HCT116 (cell line): ENCODE data around the gene CHRNA7. TPM values are rescaled to one million over a fixed set of nuclear protein-coding genes. Genes with fewer than 3 reads are reported as not detected.

Experiments used
- ATAC-seq: fragments of 200-7000 bp; cut with Tn5 transposase; 2 replicates; pipeline ENCODE4 v1.9.1; 2020; ENCODE audit warnings: mild to moderate bottlenecking, moderate library complexity
- BruUV-seq: library from RNA; stranded (reverse); fragments of 400-500 nt; replicated peaks from 2 replicates; lab custom pipeline; 2021; lab: Mats Ljungman, UMichigan
- CTCF ChIA-PET: fragments of 300-600 bp; sonication (Branson Sonifier 250); formaldehyde crosslinking; loops from one replicate; lab custom pipeline; 2021; ENCODE audit warnings: antibody characterized with exemption; lab: Charles Lee
- POLR2A ChIA-PET: fragments of 300-600, 350-600 bp; sonication (Branson Sonifier 250); formaldehyde crosslinking; loops from one replicate; lab custom pipeline; 2021; ENCODE audit warnings: antibody characterized with exemption; lab: Charles Lee
- RAD21 ChIA-PET, 2 experiments: fragments of 300-600 bp; sonication (Branson Sonifier 250); formaldehyde crosslinking; loops; one replicate each; lab custom pipeline; 2023; ENCODE audit warnings: low total read pairs in 2 of 2; ENCODE audit not compliant: uncharacterized antibody in 2 of 2, unreplicated experiment in 2 of 2, low non-redundant PET in 1 of 2; lab: Charles Lee
- DNase-seq: peaks from one replicate; pipeline ENCODE4 v3.0.0-alpha.2; 2010; ENCODE audit warnings: low read depth, low spot score
- H2AFZ ChIP-seq: fragments of 200-600 bp; shearing (Covaris generic), sonication (generic); 2 replicates; pipeline ENCODE4 v1.6.1; 2017; ENCODE audit warnings: low read depth, mixed run types, mixed read lengths, antibody characterized with exemption, low read length; ENCODE audit not compliant: poor library complexity, severe bottlenecking
- H3K27ac ChIP-seq: 2 replicates; pipeline ENCODE4 v1.5.1; 2012; ENCODE audit warnings: low read depth, low read length
- H3K27me3 ChIP-seq: fragments of 200-600 bp; sonication (generic); 2 replicates; pipeline ENCODE4 v1.6.1; 2016; ENCODE audit warnings: mixed run types, low read length, mixed read lengths; ENCODE audit not compliant: insufficient read depth
- H3K36me3 ChIP-seq, 2 experiments: fragments of 200-500 bp in 1 of 2; fragments of 200-600 bp in 1 of 2; sonication (Bioruptor generic) in 1 of 2; sonication (generic) in 1 of 2; 2 replicates each; pipeline versions ENCODE4 v1.5.1 to v1.6.1; 2014 to 2016; ENCODE audit warnings: low read length in 2 of 2, inconsistent platforms in 1 of 2, mixed read lengths in 1 of 2, mixed run types in 1 of 2; ENCODE audit not compliant: insufficient read depth in 2 of 2, control insufficient read depth in 1 of 2
- H3K4me1 ChIP-seq, 2 experiments: fragments of 200-600 bp in 1 of 2; sonication (generic) in 1 of 2; 2 replicates each; pipeline versions ENCODE4 v1.5.1 to v1.6.1; 2012 to 2017; ENCODE audit warnings: low read length in 2 of 2, inconsistent platforms in 1 of 2, mild to moderate bottlenecking in 1 of 2, mixed read lengths in 1 of 2, mixed run types in 1 of 2, moderate library complexity in 1 of 2; ENCODE audit not compliant: insufficient read depth in 2 of 2, control insufficient read depth in 1 of 2
- H3K4me2 ChIP-seq: fragments of 200-600 bp; sonication (generic); 2 replicates; pipeline ENCODE4 v1.6.1; 2017; ENCODE audit warnings: mixed run types, low read length, mixed read lengths
- H3K4me3 ChIP-seq, 2 experiments: fragments of 200-600 bp in 1 of 2; sonication (generic) in 1 of 2; replicated peaks in 1 of 2; 2 replicates each; pipeline ENCODE4 v1.5.1; 2011 to 2016; ENCODE audit warnings: low read length in 2 of 2, control low read depth in 1 of 2, low read depth in 1 of 2, mild to moderate bottlenecking in 1 of 2, mixed read lengths in 1 of 2, mixed run types in 1 of 2
- H3K79me2 ChIP-seq: fragments of 200-600 bp; sonication (generic); 2 replicates; pipeline ENCODE4 v1.6.1; 2017; ENCODE audit warnings: mild to moderate bottlenecking, mixed run types, low read length, moderate library complexity, mixed read lengths; ENCODE audit not compliant: insufficient read depth
- H3K9ac ChIP-seq: fragments of 200-600 bp; sonication (generic); 2 replicates; pipeline ENCODE4 v1.6.1; 2016; ENCODE audit warnings: low read length, mixed read lengths
- H3K9me2 ChIP-seq: fragments of 200-600 bp; sonication (generic), shearing (Covaris generic); 2 replicates; pipeline ENCODE4 v1.6.1; 2017; ENCODE audit warnings: mixed run types, mild to moderate bottlenecking, moderate library complexity; ENCODE audit not compliant: insufficient read depth
- H3K9me3 ChIP-seq, 2 experiments: fragments of 200-500 bp in 1 of 2; fragments of 200-600 bp in 1 of 2; sonication (Bioruptor generic) in 1 of 2; sonication (generic) in 1 of 2; 2 replicates each; pipeline ENCODE4 v1.6.1; 2014 to 2017; ENCODE audit warnings: low read length in 2 of 2, mixed read lengths in 2 of 2, inconsistent platforms in 1 of 2, low read depth in 1 of 2, mild to moderate bottlenecking in 1 of 2, mixed run types in 1 of 2, moderate library complexity in 1 of 2; ENCODE audit not compliant: control insufficient read depth in 1 of 2, insufficient read depth in 1 of 2
- H4K20me1 ChIP-seq: fragments of 200-600 bp; sonication (generic), shearing (Covaris generic); 2 replicates; pipeline ENCODE4 v1.6.1; 2017; ENCODE audit warnings: mixed run types, mild to moderate bottlenecking, moderate library complexity; ENCODE audit not compliant: insufficient read depth
- CBX3 ChIP-seq: IDR thresholded peaks from 2 replicates; pipeline ENCODE4 v1.6.1; 2012; ENCODE audit warnings: low read depth
- CEBPB ChIP-seq: IDR thresholded peaks from 2 replicates; pipeline ENCODE4 v1.6.1; 2012; ENCODE audit warnings: low read depth
- EGR1 ChIP-seq: IDR thresholded peaks from 2 replicates; pipeline ENCODE4 v1.6.1; 2012; ENCODE audit warnings: low read depth
- ELF1 ChIP-seq: IDR thresholded peaks from 2 replicates; pipeline ENCODE4 v1.6.1; 2012; ENCODE audit warnings: low read depth, borderline replicate concordance
- EZH2phosphoT487 ChIP-seq: fragments of 200-600 bp; IDR thresholded peaks from 2 replicates; pipeline ENCODE4 v1.6.1; 2018; ENCODE audit warnings: antibody characterized with exemption, borderline replicate concordance
- POLR2AphosphoS5 ChIP-seq: IDR thresholded peaks from 2 replicates; pipeline ENCODE4 v1.6.1; 2011; ENCODE audit warnings: mild to moderate bottlenecking, low read depth, low read length, moderate library complexity
- RAD21 ChIP-seq: IDR thresholded peaks from 2 replicates; pipeline ENCODE4 v1.6.1; 2012; ENCODE audit warnings: low read depth, mild to moderate bottlenecking
- SIN3A ChIP-seq: IDR thresholded peaks from 2 replicates; pipeline ENCODE4 v1.6.1; 2012; ENCODE audit warnings: low read depth
- SRF ChIP-seq: IDR thresholded peaks from 2 replicates; pipeline ENCODE4 v1.6.1; 2012; ENCODE audit warnings: low read depth
- YY1 ChIP-seq: IDR thresholded peaks from 2 replicates; pipeline ENCODE4 v1.6.1; 2011; ENCODE audit warnings: low read length, low read depth, moderate library complexity, mild to moderate bottlenecking; ENCODE audit not compliant: insufficient replicate concordance; ENCODE audit errors: extremely low read depth
- ZNF274 ChIP-seq: fragments of 200-500 bp; sonication (Bioruptor generic); IDR thresholded peaks from 2 replicates; pipeline ENCODE4 v1.6.1; 2014; ENCODE audit warnings: mild to moderate bottlenecking, low read depth, low read length, inconsistent platforms
- intact Hi-C: fragments of 100-400 bp; cut with micrococcal nuclease; formaldehyde crosslinking; loops from 2 replicates; pipeline ENCODE4 v1.10.0; 2022
- total RNA-seq: library from RNA; stranded (reverse); gene quantifications from one replicate; pipeline ENCODE4 v1.2.1, GENCODE V29; 2021; ENCODE audit not compliant: unreplicated experiment
- TF ChIP-seq, protein P1 (sequence below): IDR thresholded peaks from 2 replicates; pipeline ENCODE4 v1.6.1; 2011; ENCODE audit warnings: mild to moderate bottlenecking, low read length, moderate library complexity; ENCODE audit not compliant: insufficient replicate concordance; ENCODE audit errors: extremely low read depth
- TF ChIP-seq, protein P2 (sequence below): IDR thresholded peaks from 2 replicates; pipeline ENCODE4 v1.6.1; 2012
- TF ChIP-seq, protein P3 (sequence below), 3 experiments: fragments of 200-600 bp in 1 of 3; sonication (generic) in 1 of 3; IDR thresholded peaks in 2 of 3; conservative IDR thresholded peaks in 1 of 3; 2 replicates each; pipeline ENCODE4 v1.5.1; 2012 to 2017; ENCODE audit warnings: low read depth in 2 of 3, low read length in 2 of 3, antibody characterized with exemption in 1 of 3, borderline replicate concordance in 1 of 3, control low read depth in 1 of 3, mild to moderate bottlenecking in 1 of 3, mixed read lengths in 1 of 3, mixed run types in 1 of 3, moderate library complexity in 1 of 3; ENCODE audit not compliant: insufficient read depth in 1 of 3
- TF ChIP-seq, protein P4 (sequence below): IDR thresholded peaks from 2 replicates; pipeline ENCODE4 v1.6.1; 2012

Gene CHRNA7
- total RNA-seq, 1 experiment from 2014 or later: 6.8 TPM

DNA sequence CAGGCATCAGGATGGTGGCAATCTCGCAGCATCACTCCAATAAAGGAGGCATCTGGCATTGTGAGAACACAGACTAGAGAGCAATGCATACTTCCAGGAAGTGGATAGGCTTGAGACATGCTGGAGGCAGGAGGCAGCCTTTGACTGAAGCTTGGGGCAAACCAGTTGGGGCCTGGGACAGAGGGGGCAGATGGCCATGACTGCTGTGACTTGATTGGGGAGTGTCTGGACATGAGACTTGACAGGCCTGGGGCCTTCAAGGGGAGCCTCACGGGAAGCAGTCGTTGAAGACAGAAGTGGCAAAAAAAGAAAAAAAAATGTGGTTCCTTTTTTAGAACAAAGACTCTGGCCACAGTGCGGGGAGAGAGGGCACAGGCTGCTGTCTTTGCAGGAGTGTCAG, 44.7 kb upstream of the CHRNA7 start:
- Histone ChIP-seq H3K27me3 (0 out of 2 replicates have a peak, but pooled peaks cover 5% of the 10 kb centered on the region), H3K9me3 (no peaks in the 10 kb centered on the region), H3K36me3 (no peaks in the 10 kb centered on the region), H3K4me2 (no peak overlapping the region), H4K20me1 (no peaks in the 10 kb centered on the region), H2AFZ (no peak overlapping the region), H3K27ac (no peak overlapping the region), H3K9ac (no peak overlapping the region), H3K79me2 (no peaks in the 10 kb centered on the region), H3K9me2 (no peaks in the 10 kb centered on the region), H3K4me1 (no peaks in the 10 kb centered on the region), H3K4me3 (no peak overlapping the region)
- TF ChIP-seq CEBPB: no peak
- TF ChIP-seq, protein P1, sequence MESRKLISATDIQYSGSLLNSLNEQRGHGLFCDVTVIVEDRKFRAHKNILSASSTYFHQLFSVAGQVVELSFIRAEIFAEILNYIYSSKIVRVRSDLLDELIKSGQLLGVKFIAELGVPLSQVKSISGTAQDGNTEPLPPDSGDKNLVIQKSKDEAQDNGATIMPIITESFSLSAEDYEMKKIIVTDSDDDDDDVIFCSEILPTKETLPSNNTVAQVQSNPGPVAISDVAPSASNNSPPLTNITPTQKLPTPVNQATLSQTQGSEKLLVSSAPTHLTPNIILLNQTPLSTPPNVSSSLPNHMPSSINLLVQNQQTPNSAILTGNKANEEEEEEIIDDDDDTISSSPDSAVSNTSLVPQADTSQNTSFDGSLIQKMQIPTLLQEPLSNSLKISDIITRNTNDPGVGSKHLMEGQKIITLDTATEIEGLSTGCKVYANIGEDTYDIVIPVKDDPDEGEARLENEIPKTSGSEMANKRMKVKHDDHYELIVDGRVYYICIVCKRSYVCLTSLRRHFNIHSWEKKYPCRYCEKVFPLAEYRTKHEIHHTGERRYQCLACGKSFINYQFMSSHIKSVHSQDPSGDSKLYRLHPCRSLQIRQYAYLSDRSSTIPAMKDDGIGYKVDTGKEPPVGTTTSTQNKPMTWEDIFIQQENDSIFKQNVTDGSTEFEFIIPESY: no peak
- TF ChIP-seq, protein P2, sequence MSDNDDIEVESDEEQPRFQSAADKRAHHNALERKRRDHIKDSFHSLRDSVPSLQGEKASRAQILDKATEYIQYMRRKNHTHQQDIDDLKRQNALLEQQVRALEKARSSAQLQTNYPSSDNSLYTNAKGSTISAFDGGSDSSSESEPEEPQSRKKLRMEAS: no peak
- TF ChIP-seq ELF1: no peak
- TF ChIP-seq CBX3: no peak
- TF ChIP-seq SRF: no peak
- ChIA-PET RAD21 (no interaction called here), CTCF (no interaction called here), POLR2A (no interaction called here)
- DNase-seq (no peak), ATAC-seq (no peak)
- BruUV-seq: no TSS peak
- intact Hi-C loops: no loop called here

DNA sequence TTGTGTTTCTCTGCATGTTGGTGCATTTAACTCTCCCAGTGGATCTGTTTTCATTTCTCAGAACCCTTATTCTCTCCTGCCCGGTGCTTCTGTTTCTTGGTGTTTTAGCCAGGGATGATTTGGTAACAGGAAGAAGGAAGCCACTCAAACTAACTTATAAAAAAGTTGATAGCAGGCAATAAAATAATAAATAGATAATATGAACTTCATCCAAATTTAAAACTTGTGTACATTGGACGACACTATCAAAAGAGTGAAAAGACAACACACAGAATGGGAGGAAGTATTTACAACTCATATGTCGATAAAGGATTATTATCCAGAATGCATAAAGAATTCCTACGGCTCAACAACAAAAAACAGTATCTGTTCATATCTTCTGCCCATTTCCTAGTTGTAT, 37.3 kb upstream of the CHRNA7 start:
- Histone ChIP-seq H3K9me3 (no peaks in the 10 kb centered on the region), H3K9ac (no peak overlapping the region), H3K4me3 (no peak overlapping the region), H3K27ac (no peak overlapping the region), H3K27me3 (no peaks in the 10 kb centered on the region), H4K20me1 (no peaks in the 10 kb centered on the region), H3K4me1 (no peaks in the 10 kb centered on the region), H3K9me2 (no peaks in the 10 kb centered on the region), H3K4me2 (no peak overlapping the region), H3K79me2 (no peaks in the 10 kb centered on the region), H3K36me3 (no peaks in the 10 kb centered on the region), H2AFZ (no peak overlapping the region)
- DNase-seq (no peak), ATAC-seq (no peak)
- RAD21 ChIA-PET: no interaction called here
- BruUV-seq: no TSS peak
- POLR2A ChIA-PET: no interaction called here
- CTCF ChIA-PET: interaction anchor here (1.7 kb wide), 1 partner anchor 15 kb away, joined by 7 read pairs; no protein-coding TSS in a partner anchor
- intact Hi-C loops: no loop called here
- TF ChIP-seq CEBPB (no peak), POLR2AphosphoS5 (no peak), YY1 (no peak), ZNF274 (no peak), SIN3A (no peak), RAD21 (no peak), ELF1 (no peak), EZH2phosphoT487 (no peak), EGR1 (no peak)
- TF ChIP-seq, protein P3, sequence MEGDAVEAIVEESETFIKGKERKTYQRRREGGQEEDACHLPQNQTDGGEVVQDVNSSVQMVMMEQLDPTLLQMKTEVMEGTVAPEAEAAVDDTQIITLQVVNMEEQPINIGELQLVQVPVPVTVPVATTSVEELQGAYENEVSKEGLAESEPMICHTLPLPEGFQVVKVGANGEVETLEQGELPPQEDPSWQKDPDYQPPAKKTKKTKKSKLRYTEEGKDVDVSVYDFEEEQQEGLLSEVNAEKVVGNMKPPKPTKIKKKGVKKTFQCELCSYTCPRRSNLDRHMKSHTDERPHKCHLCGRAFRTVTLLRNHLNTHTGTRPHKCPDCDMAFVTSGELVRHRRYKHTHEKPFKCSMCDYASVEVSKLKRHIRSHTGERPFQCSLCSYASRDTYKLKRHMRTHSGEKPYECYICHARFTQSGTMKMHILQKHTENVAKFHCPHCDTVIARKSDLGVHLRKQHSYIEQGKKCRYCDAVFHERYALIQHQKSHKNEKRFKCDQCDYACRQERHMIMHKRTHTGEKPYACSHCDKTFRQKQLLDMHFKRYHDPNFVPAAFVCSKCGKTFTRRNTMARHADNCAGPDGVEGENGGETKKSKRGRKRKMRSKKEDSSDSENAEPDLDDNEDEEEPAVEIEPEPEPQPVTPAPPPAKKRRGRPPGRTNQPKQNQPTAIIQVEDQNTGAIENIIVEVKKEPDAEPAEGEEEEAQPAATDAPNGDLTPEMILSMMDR (IDR thresholded peaks at IDR 0.05 in 2 of 3, conservative IDR thresholded peaks at IDR 0.05 in 1 of 3; ENCODE audit: borderline replicate concordance in 1 of 3, insufficient read depth in 1 of 3, low read depth in 2 of 3, low read length in 2 of 3): no peak
- TF ChIP-seq, protein P4, sequence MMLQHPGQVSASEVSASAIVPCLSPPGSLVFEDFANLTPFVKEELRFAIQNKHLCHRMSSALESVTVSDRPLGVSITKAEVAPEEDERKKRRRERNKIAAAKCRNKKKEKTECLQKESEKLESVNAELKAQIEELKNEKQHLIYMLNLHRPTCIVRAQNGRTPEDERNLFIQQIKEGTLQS: no peak
- TF ChIP-seq, protein P2: no peak
- TF ChIP-seq, all 23 proteins: peak for 0
